IMR-90 (cell line): Measurements from ENCODE around the gene NUFIP1.

Source experiments
- MAZ ChIP-seq: IDR thresholded peaks from 2 replicates; pipeline ENCODE4 v1.6.1; 2012; ENCODE audit warnings: low read depth, mild to moderate bottlenecking, low read length, improper control_type of control experiment, moderate library complexity, borderline replicate concordance
- SMC3 ChIP-seq: fragments of 150-350 bp; IDR thresholded peaks from 2 replicates; pipeline ENCODE4 v1.6.1; 2016; ENCODE audit warnings: low read depth, mild to moderate bottlenecking, antibody characterized with exemption, low read length, moderate library complexity
- TF ChIP-seq, protein P1 (sequence below): conservative IDR thresholded peaks from 2 replicates; pipeline ENCODE4 v1.5.1; 2012; ENCODE audit warnings: mild to moderate bottlenecking, low read depth, low read length, improper control_type of control experiment

DNA sequence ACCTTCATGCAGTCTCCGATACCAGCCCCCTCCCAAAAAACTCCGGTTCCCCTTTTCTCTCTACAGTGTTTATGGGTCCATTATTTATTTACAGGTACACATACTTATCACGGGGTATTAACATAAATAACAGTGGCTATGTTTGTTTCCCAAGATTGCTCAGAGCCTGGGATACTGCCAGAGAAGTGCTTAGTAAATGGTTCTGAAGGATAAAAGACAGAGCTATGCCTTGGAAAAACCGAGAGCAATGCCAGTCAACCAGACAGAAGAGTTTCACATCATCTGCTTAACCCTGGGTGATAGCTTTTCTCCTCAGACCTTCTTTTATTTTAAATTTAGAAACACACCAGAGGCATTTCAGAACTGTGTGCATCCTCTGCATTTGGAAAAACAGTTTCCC is 61.3 kb downstream of the NUFIP1 start:
- TF ChIP-seq, protein P1, sequence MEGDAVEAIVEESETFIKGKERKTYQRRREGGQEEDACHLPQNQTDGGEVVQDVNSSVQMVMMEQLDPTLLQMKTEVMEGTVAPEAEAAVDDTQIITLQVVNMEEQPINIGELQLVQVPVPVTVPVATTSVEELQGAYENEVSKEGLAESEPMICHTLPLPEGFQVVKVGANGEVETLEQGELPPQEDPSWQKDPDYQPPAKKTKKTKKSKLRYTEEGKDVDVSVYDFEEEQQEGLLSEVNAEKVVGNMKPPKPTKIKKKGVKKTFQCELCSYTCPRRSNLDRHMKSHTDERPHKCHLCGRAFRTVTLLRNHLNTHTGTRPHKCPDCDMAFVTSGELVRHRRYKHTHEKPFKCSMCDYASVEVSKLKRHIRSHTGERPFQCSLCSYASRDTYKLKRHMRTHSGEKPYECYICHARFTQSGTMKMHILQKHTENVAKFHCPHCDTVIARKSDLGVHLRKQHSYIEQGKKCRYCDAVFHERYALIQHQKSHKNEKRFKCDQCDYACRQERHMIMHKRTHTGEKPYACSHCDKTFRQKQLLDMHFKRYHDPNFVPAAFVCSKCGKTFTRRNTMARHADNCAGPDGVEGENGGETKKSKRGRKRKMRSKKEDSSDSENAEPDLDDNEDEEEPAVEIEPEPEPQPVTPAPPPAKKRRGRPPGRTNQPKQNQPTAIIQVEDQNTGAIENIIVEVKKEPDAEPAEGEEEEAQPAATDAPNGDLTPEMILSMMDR, result no peak
- TF ChIP-seq MAZ (no peak), SMC3 (no peak)
